Gastroesophageal sphincter (tissue), 3 donors: ENCODE measurements around the gene TANGO6.

Source experiments
- EP300 ChIP-seq: sonication (generic); formaldehyde crosslinking; IDR thresholded peaks from one replicate; pipeline ENCODE4 v1.6.1; 2017; ENCODE audit warnings: antibody characterized with exemption, mild to moderate bottlenecking
- POLR2A ChIP-seq, 2 donors: fragments of 450-650 bp; IDR thresholded peaks; one replicate each; pipeline ENCODE4 v1.6.1; 2017; ENCODE audit warnings: antibody characterized with exemption in 2 of 2, mild to moderate bottlenecking in 2 of 2, moderate library complexity in 1 of 2
- TF ChIP-seq, protein P1 (sequence below), 4 experiments: fragments of 200-600 bp in 2 of 4; fragments of 450-650 bp in 2 of 4; sonication (generic) in 1 of 4; IDR thresholded peaks; one replicate each; pipeline ENCODE4 v1.5.1; 2017 to 2019; ENCODE audit warnings: antibody characterized with exemption in 4 of 4, mild to moderate bottlenecking in 2 of 4, moderate library complexity in 2 of 4

DNA sequence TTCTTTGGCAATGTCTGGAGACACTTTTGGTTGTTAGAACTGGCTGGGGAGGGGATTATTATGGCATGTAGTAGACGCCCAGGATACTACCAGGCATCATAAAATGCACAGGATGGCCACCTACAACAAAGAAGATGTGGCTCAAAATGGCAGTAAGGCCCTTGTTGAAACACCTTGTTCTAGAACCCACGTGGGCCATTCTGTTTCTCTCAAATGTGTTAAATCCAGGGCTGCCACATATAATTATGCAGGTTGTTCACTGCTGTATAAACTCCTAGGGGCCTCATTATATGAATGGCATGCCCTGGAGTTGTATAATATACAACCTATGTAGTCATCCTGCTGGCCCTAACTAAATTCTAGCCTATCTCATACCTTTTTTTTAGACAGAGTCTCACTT lies 138.6 kb downstream of the TANGO6 start:
- TF ChIP-seq, protein P1, sequence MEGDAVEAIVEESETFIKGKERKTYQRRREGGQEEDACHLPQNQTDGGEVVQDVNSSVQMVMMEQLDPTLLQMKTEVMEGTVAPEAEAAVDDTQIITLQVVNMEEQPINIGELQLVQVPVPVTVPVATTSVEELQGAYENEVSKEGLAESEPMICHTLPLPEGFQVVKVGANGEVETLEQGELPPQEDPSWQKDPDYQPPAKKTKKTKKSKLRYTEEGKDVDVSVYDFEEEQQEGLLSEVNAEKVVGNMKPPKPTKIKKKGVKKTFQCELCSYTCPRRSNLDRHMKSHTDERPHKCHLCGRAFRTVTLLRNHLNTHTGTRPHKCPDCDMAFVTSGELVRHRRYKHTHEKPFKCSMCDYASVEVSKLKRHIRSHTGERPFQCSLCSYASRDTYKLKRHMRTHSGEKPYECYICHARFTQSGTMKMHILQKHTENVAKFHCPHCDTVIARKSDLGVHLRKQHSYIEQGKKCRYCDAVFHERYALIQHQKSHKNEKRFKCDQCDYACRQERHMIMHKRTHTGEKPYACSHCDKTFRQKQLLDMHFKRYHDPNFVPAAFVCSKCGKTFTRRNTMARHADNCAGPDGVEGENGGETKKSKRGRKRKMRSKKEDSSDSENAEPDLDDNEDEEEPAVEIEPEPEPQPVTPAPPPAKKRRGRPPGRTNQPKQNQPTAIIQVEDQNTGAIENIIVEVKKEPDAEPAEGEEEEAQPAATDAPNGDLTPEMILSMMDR (IDR thresholded peaks at IDR 0.05) = no peak
- TF ChIP-seq POLR2A (IDR thresholded peaks at IDR 0.05) (no peak), EP300 (no peak)
